ENCODE measurements around the gene SMC3.

GRCh38 chr10:110522365-110522988 lies 45.0 kb upstream of the SMC3 start:
- no peak for TF ChIP-seq RFX5 (IDR thresholded peaks at IDR 0.05; ENCODE audit: low read depth, low read length)
- no peak for TF ChIP-seq CTCF (conservative IDR thresholded peaks at IDR 0.05; ENCODE audit: low read depth, low read length)
- TF ChIP-seq RCOR1 (IDR thresholded peaks at IDR 0.05; ENCODE audit: insufficient replicate concordance, low read length): no peak
- TF ChIP-seq POLR2A (IDR thresholded peaks at IDR 0.05; ENCODE audit: low read depth, low read length): no peak
- no peak for TF ChIP-seq SMC3 (IDR thresholded peaks at IDR 0.05; ENCODE audit: low read depth, low read length)
- no peak for TF ChIP-seq BHLHE40 (IDR thresholded peaks at IDR 0.05; ENCODE audit: low read depth, low read length)
